Measurements from ENCODE around the gene PSMF1.

The PSMF1 gene

GRCh38 chr20:1188347-1188746 is 69.9 kb downstream of the PSMF1 start:
- TF ChIP-seq CTCF (IDR thresholded peaks at IDR 0.05; ENCODE audit: extremely low read depth, insufficient read depth, missing control alignments) = no peak
- DNase-seq (ENCODE audit: low spot score) = no peak
- in situ Hi-C loops (cut with MboI; ENCODE audit: low pct_unique_long_range_greater_than_20kb, low sequenced_read_pairs, unreplicated experiment) = no loop called here

GRCh38 chr20:1189827-1190226 is 71.4 kb downstream of the PSMF1 start:
- in situ Hi-C loops (cut with MboI; ENCODE audit: low pct_unique_long_range_greater_than_20kb, low sequenced_read_pairs, unreplicated experiment) = no loop called here
- DNase-seq (ENCODE audit: low spot score) = no peak
- TF ChIP-seq CTCF (IDR thresholded peaks at IDR 0.05; ENCODE audit: extremely low read depth, insufficient read depth, missing control alignments) = no peak

GRCh38 chr20:1190847-1191246 is 72.4 kb downstream of the PSMF1 start:
- in situ Hi-C loops (cut with MboI; ENCODE audit: low pct_unique_long_range_greater_than_20kb, low sequenced_read_pairs, unreplicated experiment) = no loop called here
- no peak for DNase-seq (ENCODE audit: low spot score)
- no peak for TF ChIP-seq CTCF (IDR thresholded peaks at IDR 0.05; ENCODE audit: extremely low read depth, insufficient read depth, missing control alignments)

- DNase-seq (ENCODE audit: low spot score) = no peak
- in situ Hi-C loops (cut with MboI; ENCODE audit: low pct_unique_long_range_greater_than_20kb, low sequenced_read_pairs, unreplicated experiment) = no loop called here
Measured at GRCh38 chr20:1191299-1191698, 72.9 kb downstream of the PSMF1 start.

GRCh38 chr20:1195226-1195625 is 76.8 kb downstream of the PSMF1 start:
- no peak for DNase-seq (ENCODE audit: low spot score)
- no peak for TF ChIP-seq CTCF (IDR thresholded peaks at IDR 0.05; ENCODE audit: extremely low read depth, insufficient read depth, missing control alignments)
- in situ Hi-C loops (cut with MboI; ENCODE audit: low pct_unique_long_range_greater_than_20kb, low sequenced_read_pairs, unreplicated experiment) = no loop called here

More at GRCh38 chr20:1191299-1191698, 72.9 kb downstream of the PSMF1 start:
- TF ChIP-seq CTCF (IDR thresholded peaks at IDR 0.05; ENCODE audit: extremely low read depth, insufficient read depth, missing control alignments) = no peak

- TF ChIP-seq CTCF (IDR thresholded peaks at IDR 0.05; ENCODE audit: extremely low read depth, insufficient read depth, missing control alignments) = no peak
- in situ Hi-C loops (cut with MboI; ENCODE audit: low pct_unique_long_range_greater_than_20kb, low sequenced_read_pairs, unreplicated experiment) = no loop called here
- DNase-seq (ENCODE audit: low spot score) = no peak
Measured at GRCh38 chr20:1196634-1197033, 78.2 kb downstream of the PSMF1 start.

- in situ Hi-C loops (cut with MboI; ENCODE audit: low pct_unique_long_range_greater_than_20kb, low sequenced_read_pairs, unreplicated experiment) = no loop called here
- no peak for DNase-seq (ENCODE audit: low spot score)
- TF ChIP-seq CTCF (IDR thresholded peaks at IDR 0.05; ENCODE audit: extremely low read depth, insufficient read depth, missing control alignments) = no peak
Measured at GRCh38 chr20:1197801-1198200, 79.4 kb downstream of the PSMF1 start.

Measured in GM13977 (cell line).